Activated CD4-positive, alpha-beta memory T cell treated with anti-CD3 and anti-CD28 coated beads for 36 hours (primary cell): ENCODE measurements around the gene CDKN2AIPNL. TPM values are rescaled to one million over a fixed set of nuclear protein-coding genes. Genes with fewer than 3 reads are reported as not detected.

Experiments
- CTCF ChIA-PET: fragments of 350-600 bp; sonication (Branson Sonifier 250); formaldehyde crosslinking; loops from one replicate; lab custom pipeline; 2021; ENCODE audit warnings: antibody characterized with exemption, inconsistent platforms; lab: Charles Lee
- POLR2A ChIA-PET: fragments of 350-600 bp; sonication (Branson Sonifier 250); formaldehyde crosslinking; loops from one replicate; lab custom pipeline; 2021; ENCODE audit warnings: antibody characterized with exemption; lab: Charles Lee
- DNase-seq: peaks from one replicate; pipeline ENCODE4 v3.0.0-alpha.2; 2020
- H3K27ac Mint-ChIP-seq: one replicate; pipeline ENCODE4 v1.8.0; 2021; ENCODE audit warnings: mixed read lengths
- H3K27me3 Mint-ChIP-seq: one replicate; pipeline ENCODE4 v1.8.0; 2021; ENCODE audit warnings: mixed read lengths
- H3K36me3 Mint-ChIP-seq: one replicate; pipeline ENCODE4 v1.8.0; 2021; ENCODE audit warnings: mixed read lengths
- H3K4me1 Mint-ChIP-seq: one replicate; pipeline ENCODE4 v1.8.0; 2021; ENCODE audit warnings: low read depth, mixed read lengths
- H3K4me3 Mint-ChIP-seq: one replicate; pipeline ENCODE4 v1.8.0; 2021; ENCODE audit warnings: mild to moderate bottlenecking, mixed read lengths
- H3K9me3 Mint-ChIP-seq: one replicate; pipeline ENCODE4 v1.8.0; 2021; ENCODE audit warnings: mixed read lengths
- intact Hi-C: fragments of 100-400 bp; cut with micrococcal nuclease; formaldehyde crosslinking; loops from one replicate; pipeline ENCODE4 v1.15.1; 2023
- total RNA-seq, 2 experiments: library from RNA; stranded (reverse); gene quantifications; one replicate each; pipeline ENCODE4 v1.2.3, GENCODE V29; 2021

Gene CDKN2AIPNL
- total RNA-seq, 2 experiments from 2014 or later: 32.0 to 33.3 TPM

- ChIA-PET POLR2A (no interaction called here), CTCF (no interaction called here)
- Mint-ChIP-seq H3K27ac (no peak overlapping the region), H3K4me3 (no peak overlapping the region), H3K27me3 (no peaks in the 10 kb centered on the region), H3K36me3 (peaks cover 7% of the 10 kb centered on the region), H3K4me1 (peaks cover 32% of the 10 kb centered on the region), H3K9me3 (no peaks in the 10 kb centered on the region)
- no peak for DNase-seq
- intact Hi-C loops: no loop called here
Observed at GRCh38 chr5:134365604-134366003, 46.1 kb downstream of the CDKN2AIPNL start.

GRCh38 chr5:134355681-134356080, 56.0 kb downstream of the CDKN2AIPNL start:
- no peak overlapping the region for H3K27ac Mint-ChIP-seq

More at GRCh38 chr5:134355681-134356080, 56.0 kb downstream of the CDKN2AIPNL start:
- ChIA-PET CTCF (no interaction called here), POLR2A (no interaction called here)
- DNase-seq: no peak
- intact Hi-C loops: no loop called here
- no peaks in the 10 kb centered on the region for H3K4me1 Mint-ChIP-seq
- H3K36me3 Mint-ChIP-seq: no peaks in the 10 kb centered on the region
- H3K27me3 Mint-ChIP-seq: no peaks in the 10 kb centered on the region
- no peak overlapping the region for H3K4me3 Mint-ChIP-seq
- H3K9me3 Mint-ChIP-seq: no peaks in the 10 kb centered on the region

Other genes starting within 250 kb of the CDKN2AIPNL start
- 100 to 1,000 TPM; 284 to 286 TPM for gene SKP1, start 234.9 kb downstream of the CDKN2AIPNL start, total RNA-seq
- 100 to 1,000 TPM; 144 to 164 TPM for gene PPP2CA, start 185.8 kb downstream of the CDKN2AIPNL start, total RNA-seq
- 1 to 10 TPM; 2.8 to 3.0 TPM for gene CDKL3, start 44.7 kb downstream of the CDKN2AIPNL start, total RNA-seq
- 100 to 1,000 TPM; 124 TPM for gene UBE2B, start 40.3 kb downstream of the CDKN2AIPNL start, total RNA-seq
- 10 to 100 TPM; 79.4 to 81.6 TPM for gene JADE2, start 113.8 kb upstream of the CDKN2AIPNL start, total RNA-seq
- gene SAR1B, start 220.9 kb upstream of the CDKN2AIPNL start, total RNA-seq: 10 to 100 TPM; 56.8 to 61.1 TPM
- 10 to 100 TPM; 30.8 to 31.4 TPM for gene SEC24A, start 236.9 kb upstream of the CDKN2AIPNL start, total RNA-seq